GM18519 (cell line): Measurements from ENCODE around the gene GRM7.

Source experiments
- ATAC-seq: cut with Tn5 transposase; IDR thresholded peaks from one replicate; pipeline ENCODE4 v1.9.1; 2021; ENCODE audit warnings: mild to moderate bottlenecking, moderate library complexity; ENCODE audit not compliant: unreplicated experiment, low FRiP score

Gene GRM7

GRCh38 chr3:7687428-7688147, 826.7 kb downstream of the GRM7 start:
- ATAC-seq, result no peak

GRCh38 chr3:7692866-7693265, 832.0 kb downstream of the GRM7 start:
- no peak for ATAC-seq

GRCh38 chr3:7693976-7694375, 833.1 kb downstream of the GRM7 start:
- ATAC-seq, result no peak

DNA sequence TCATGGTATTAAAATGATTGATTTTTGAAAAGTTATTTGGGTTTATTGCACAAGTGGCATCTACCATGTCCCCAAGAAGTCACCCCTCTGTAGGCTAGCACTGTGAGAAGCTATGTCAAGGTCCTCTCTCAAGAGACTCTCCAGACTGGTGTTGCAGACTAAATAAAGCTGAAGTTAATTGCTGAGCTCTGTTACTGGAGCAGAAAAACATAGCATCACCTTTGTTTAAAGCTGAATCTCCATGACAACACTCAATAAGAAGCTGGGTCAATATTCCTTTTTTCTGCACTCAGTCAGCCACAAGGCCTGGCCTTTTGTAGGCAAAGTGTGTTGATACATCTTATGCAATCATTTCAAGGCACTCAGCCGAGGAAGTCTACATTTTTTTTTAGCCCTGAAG, 834.1 kb downstream of the GRM7 start:
- ATAC-seq, result no peak

DNA sequence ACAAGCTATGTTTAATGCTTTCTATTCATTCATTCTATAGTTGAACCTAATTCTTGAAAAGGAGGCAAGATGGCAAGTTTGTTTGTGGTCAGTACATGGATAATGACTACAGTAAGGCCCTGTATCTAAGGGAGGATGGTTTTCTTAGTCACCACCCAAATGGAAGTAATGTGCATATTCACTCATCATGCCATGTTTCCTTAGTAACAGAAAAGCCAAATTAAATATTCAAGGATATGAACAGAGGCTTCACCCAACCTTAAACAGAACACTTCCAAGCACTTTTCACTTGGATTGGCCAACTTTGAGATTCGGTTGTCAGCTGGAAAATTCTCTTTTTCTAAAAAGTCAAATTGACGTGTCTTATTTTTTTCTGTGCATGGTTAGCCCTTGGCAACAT, 835.4 kb downstream of the GRM7 start:
- no peak for ATAC-seq

DNA sequence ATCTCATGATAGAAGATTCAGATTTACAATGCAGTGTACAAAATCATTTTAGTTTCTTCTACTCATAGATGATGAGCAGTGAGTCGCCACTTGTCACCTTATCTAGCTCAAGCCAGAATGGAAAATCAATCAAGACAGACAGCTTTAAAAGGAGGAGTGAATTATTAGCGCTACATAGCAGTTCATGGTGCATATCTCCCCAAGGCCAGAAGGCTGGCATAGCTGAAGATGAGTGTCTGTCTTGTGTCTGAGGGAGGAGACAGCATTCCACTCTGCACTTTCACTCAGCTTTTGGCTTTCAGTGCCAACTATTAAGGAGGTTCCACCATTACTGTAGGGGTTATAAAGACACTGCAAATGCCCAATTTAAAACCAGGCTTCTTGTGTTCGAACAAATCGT, 836.6 kb downstream of the GRM7 start:
- no peak for ATAC-seq

DNA sequence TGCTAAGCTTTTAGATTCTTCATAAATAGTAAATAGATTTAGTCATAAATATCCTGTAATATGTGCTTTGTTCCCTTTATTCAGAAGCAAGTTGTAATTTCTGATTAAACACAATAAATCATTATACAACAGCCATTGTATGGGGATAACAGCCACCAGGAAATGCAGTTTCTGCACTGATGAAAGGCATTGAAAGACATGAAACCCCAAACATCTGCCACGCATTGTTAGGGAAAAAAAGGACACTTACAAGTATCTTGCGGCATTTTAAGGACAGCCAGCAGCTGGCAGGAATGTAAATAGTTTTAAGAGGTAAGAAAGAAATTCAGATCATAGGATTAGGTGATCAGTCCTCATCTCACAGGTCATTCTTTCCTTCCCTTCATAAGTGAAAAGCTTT, 839.6 kb downstream of the GRM7 start:
- ATAC-seq, result no peak

- ATAC-seq, result no peak
Measured at GRCh38 chr3:7700977-7701376, 840.1 kb downstream of the GRM7 start.

- no peak for ATAC-seq
Measured at GRCh38 chr3:7707187-7707586, 846.3 kb downstream of the GRM7 start.

GRCh38 chr3:7709376-7710082, 848.6 kb downstream of the GRM7 start:
- ATAC-seq, result no peak

DNA sequence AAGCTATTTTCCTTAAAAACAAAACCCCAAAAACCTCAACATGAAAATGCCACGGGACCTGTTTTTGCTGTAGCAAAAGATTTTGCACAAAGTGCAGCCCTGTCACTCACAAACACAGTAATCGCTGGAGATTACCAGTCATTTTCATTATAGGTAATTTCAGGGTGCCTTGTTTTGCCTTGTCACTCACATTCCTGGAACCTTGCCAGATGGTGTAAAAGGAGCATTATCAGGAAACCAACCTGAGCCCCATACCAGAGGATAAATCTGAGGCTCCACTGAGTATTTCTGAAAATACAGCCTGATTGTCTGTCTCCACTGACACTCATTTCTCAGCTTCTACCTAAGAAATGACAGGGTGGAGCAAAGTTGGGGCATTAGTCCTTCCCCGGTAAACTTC, 849.4 kb downstream of the GRM7 start:
- ATAC-seq, result no peak

GRCh38 chr3:7713724-7714123, 852.8 kb downstream of the GRM7 start:
- ATAC-seq, result no peak

GRCh38 chr3:7720649-7721297, 859.9 kb downstream of the GRM7 start:
- no peak for ATAC-seq

GRCh38 chr3:7721869-7722268, 861.0 kb downstream of the GRM7 start:
- ATAC-seq, result no peak

DNA sequence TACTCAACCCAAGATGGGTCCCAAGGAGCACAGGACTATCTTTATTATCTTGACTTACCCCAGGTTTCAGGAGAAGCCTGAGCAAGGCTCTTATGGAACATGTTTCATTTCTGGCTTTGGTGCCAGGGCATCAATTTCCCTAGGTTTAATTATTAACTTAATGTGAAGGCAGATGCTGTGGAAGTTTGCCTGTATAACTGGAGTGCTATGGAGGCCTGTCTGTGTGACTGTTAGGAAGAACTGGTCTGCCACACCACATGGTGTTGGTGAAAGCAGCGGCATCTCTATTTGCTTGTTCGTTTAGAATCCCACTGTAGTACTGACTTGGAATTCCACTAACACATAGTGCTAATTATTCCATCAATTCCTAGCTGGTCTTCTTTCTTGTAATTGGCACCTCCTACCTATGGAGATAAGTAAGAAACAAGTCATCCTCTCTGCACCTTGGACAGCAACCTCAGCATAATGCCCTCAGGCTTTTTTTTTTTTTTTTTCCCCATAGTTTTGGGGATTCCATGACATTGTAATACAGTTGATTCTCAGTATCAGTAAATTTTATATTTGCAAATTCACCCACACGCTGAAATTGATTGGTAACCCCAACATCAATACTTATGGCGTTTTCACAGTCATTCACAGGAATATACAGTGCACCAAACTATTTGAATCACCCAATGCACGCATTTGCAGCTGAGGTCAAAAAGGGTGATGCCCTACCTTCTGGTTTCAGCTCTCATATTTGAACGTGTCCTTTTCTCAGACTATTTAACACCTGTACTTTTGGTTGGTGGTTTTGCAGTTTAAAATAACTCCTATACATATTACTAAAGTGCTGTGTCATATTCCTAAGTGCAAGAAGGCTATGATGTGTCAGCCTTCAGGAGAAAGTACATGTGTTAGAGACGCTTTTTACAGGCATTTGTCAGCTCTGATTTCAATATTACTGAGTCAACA, 867.9 kb downstream of the GRM7 start:
- ATAC-seq, result no peak

- ATAC-seq, result no peak
Measured at GRCh38 chr3:7733933-7734332, 873.0 kb downstream of the GRM7 start.

- no peak for ATAC-seq
Measured at GRCh38 chr3:7734456-7734855, 873.5 kb downstream of the GRM7 start.

DNA sequence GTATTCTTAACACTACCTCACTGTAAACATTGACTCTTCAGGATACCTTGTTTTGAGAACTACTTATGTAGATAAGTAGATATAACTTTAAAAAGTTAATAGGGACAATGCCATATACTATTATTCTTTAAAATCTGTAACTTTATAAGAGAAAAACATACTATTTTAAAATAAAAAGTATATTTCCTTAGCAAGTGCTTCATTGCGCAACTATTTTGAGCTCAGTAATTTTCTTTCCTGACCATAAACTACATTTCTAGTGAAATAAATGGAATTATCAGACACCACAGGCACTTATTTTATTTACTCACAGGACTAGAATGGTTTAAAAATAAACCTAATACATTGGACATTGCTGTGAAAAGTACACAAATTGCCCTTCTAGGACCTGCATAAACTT, 876.3 kb downstream of the GRM7 start:
- no peak for ATAC-seq

DNA sequence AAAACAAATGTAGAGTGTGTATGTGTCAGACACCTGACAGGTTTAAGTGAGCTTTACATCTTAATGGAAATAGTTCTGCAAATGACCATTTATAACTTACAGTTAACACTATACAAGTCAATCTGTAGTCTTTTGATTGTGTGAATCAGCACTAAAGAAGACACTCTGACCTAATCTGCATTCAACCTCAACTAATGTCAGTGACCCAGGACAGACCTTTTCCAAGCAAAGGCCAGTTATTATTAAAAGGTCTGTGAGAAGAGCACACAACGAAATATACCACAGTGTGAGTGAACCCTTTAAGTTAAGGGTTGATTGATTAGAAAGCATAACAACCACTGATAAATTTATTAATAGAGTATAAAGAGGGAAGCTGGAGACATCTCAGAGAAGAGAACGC, 878.8 kb downstream of the GRM7 start:
- no peak for ATAC-seq

- no peak for ATAC-seq
Measured at GRCh38 chr3:7740458-7740857, 879.5 kb downstream of the GRM7 start.

DNA sequence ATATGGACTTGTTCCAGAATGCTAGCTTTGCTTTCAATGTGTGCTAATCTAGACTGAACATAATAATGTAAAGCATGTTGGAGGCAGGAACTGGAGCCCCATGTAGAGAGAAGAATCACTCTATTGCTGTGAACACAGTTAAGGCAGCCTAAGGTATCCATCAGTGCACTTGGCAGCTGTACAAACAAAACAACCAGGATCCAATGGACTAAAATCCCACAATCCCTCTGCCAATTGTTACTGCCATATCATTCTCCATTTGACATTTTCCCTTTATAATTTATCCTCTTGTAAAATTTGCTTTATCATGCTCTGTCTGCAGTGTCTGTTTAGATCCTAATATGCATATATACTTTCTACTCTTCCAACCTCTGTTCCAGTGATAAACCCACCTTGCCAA, 883.9 kb downstream of the GRM7 start:
- ATAC-seq, result no peak
